Lower lobe of right lung (tissue), 2 donors: Measurements from ENCODE around the gene DGKB. TPM values are rescaled to one million over a fixed set of nuclear protein-coding genes. Genes with fewer than 3 reads are reported as not detected.

Experiments used
- ATAC-seq, 2 donors: fragments of 200-7000 bp; cut with Tn5 transposase; one replicate each; pipeline ENCODE4 v1.9.1; 2020 to 2022; ENCODE audit warnings: mild to moderate bottlenecking in 2 of 2, moderate library complexity in 2 of 2
- DNase-seq: peaks from one replicate; pipeline ENCODE4 v3.0.0-alpha.2; 2020
- H3K27ac ChIP-seq: fragments of 200-600 bp; one replicate; pipeline ENCODE4 v1.8.0; 2022
- H3K27me3 ChIP-seq: fragments of 200-600 bp; one replicate; pipeline ENCODE4 v1.8.0; 2022; ENCODE audit warnings: low read depth
- H3K36me3 ChIP-seq: fragments of 200-600 bp; one replicate; pipeline ENCODE4 v1.8.0; 2022; ENCODE audit warnings: mild to moderate bottlenecking
- H3K4me1 ChIP-seq: fragments of 200-600 bp; one replicate; pipeline ENCODE4 v1.8.0; 2022
- H3K4me3 ChIP-seq: fragments of 200-600 bp; one replicate; pipeline ENCODE4 v1.8.0; 2022; ENCODE audit warnings: mild to moderate bottlenecking
- H3K9me3 ChIP-seq: fragments of 200-600 bp; one replicate; pipeline ENCODE4 v1.8.0; 2022
- intact Hi-C: fragments of 100-400 bp; cut with DNase I; formaldehyde crosslinking; loops from one replicate; pipeline ENCODE4 v1.11.0; 2022
- total RNA-seq: library from RNA; stranded (reverse); fragmentation: NEBNext Ultra II Directional; extraction: Animal tissue kit (Norgen Biotek cat#: 25700); gene quantifications from one replicate; pipeline ENCODE4 v1.2.1, GENCODE V29; 2021
- TF ChIP-seq, protein P1 (sequence below): fragments of 200-600 bp; IDR thresholded peaks from one replicate; pipeline ENCODE4 v1.8.0; 2022; ENCODE audit warnings: antibody characterized with exemption, mild to moderate bottlenecking
- donor health status: DM: no; HTN: yes; CAD: no; lungs with severe emphysema.

The DGKB gene
- total RNA-seq, 1 donor from 2014 or later: 0.09 TPM

DNA sequence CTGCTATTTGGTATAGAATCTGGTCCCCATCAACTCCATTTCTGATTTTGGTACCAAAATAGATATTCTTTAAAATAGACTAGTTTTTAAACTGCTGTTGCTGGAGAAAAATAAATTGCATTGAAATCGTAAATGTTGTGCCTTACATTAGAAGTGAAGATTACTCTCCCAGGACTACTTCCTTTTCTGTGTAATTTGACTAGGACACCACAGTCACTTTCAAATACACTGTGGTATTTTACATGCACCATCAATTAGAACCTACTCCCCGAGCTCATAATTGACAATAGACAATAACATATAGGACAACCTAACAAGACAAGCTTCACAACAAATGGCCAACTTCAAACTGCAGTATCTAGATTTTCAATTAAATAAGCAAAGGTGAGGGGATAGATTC is 211.5 kb downstream of the DGKB start:
- no peak for ATAC-seq
- no peaks in the 10 kb centered on the region for H3K36me3 ChIP-seq
- H3K27me3 ChIP-seq: no peaks in the 10 kb centered on the region
- no peaks in the 10 kb centered on the region for H3K9me3 ChIP-seq
- TF ChIP-seq, protein P1, sequence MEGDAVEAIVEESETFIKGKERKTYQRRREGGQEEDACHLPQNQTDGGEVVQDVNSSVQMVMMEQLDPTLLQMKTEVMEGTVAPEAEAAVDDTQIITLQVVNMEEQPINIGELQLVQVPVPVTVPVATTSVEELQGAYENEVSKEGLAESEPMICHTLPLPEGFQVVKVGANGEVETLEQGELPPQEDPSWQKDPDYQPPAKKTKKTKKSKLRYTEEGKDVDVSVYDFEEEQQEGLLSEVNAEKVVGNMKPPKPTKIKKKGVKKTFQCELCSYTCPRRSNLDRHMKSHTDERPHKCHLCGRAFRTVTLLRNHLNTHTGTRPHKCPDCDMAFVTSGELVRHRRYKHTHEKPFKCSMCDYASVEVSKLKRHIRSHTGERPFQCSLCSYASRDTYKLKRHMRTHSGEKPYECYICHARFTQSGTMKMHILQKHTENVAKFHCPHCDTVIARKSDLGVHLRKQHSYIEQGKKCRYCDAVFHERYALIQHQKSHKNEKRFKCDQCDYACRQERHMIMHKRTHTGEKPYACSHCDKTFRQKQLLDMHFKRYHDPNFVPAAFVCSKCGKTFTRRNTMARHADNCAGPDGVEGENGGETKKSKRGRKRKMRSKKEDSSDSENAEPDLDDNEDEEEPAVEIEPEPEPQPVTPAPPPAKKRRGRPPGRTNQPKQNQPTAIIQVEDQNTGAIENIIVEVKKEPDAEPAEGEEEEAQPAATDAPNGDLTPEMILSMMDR: no peak
- DNase-seq: no peak
- H3K4me3 ChIP-seq: no peak overlapping the region
- intact Hi-C loops: loop anchor here (5.0 kb wide), 1 partner anchor 1409 kb away; no protein-coding TSS in a partner anchor
- H3K27ac ChIP-seq: no peak overlapping the region
- no peaks in the 10 kb centered on the region for H3K4me1 ChIP-seq

DNA sequence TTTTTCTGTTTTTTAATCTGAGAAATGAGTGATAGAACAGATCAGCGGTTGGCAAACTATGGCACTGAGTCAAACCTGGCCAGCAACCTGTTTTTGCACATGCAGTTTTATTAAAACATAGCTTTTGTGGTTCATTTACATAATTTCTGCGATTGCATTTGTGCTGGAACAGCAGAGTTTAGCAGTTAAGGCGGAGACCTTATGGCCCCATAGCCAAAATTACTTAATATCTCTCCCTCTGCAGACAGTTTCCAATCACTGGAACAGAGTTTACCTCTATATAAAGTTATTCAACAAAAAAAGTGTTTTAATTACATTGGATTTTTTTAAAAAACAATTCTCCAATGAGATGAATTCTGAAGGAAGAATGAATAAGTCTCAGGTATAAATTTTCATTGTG is 212.1 kb downstream of the DGKB start:
- intact Hi-C loops: loop anchor here (5.0 kb wide), 1 partner anchor 1408 kb away; no protein-coding TSS in a partner anchor
- no peak overlapping the region for H3K4me3 ChIP-seq
- no peak overlapping the region for H3K27ac ChIP-seq
- no peaks in the 10 kb centered on the region for H3K9me3 ChIP-seq
- H3K36me3 ChIP-seq: no peaks in the 10 kb centered on the region
- ATAC-seq (no peak), DNase-seq (no peak)
- TF ChIP-seq, protein P1: no peak
- H3K4me1 ChIP-seq: no peaks in the 10 kb centered on the region
- no peaks in the 10 kb centered on the region for H3K27me3 ChIP-seq

DNA sequence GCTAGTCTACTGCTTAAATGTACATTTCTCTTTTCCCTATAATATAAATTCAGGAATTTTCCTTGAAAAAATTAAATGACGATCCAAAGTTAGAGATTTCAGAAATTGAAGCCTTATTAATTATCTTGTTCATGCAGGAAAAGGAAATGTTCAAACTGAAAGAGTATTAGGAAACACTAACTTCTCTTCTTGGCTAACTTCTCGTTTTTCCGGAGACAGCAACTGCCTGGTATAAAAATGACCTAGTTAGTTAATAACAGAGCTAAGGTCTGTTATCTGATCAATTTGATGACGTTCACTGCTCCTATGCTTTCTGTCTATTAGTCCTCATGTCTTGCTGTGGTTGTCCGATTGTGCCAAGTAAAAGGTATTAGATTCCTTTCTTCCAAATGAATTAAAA is 212.5 kb downstream of the DGKB start:
- DNase-seq (no peak), ATAC-seq (no peak)
- Histone ChIP-seq H3K27ac (no peak overlapping the region), H3K9me3 (no peaks in the 10 kb centered on the region), H3K4me1 (no peaks in the 10 kb centered on the region), H3K27me3 (no peaks in the 10 kb centered on the region), H3K36me3 (no peaks in the 10 kb centered on the region), H3K4me3 (no peak overlapping the region)
- intact Hi-C loops: loop anchor here (5.0 kb wide), 1 partner anchor 1408 kb away; no protein-coding TSS in a partner anchor
- TF ChIP-seq, protein P1: no peak

DNA sequence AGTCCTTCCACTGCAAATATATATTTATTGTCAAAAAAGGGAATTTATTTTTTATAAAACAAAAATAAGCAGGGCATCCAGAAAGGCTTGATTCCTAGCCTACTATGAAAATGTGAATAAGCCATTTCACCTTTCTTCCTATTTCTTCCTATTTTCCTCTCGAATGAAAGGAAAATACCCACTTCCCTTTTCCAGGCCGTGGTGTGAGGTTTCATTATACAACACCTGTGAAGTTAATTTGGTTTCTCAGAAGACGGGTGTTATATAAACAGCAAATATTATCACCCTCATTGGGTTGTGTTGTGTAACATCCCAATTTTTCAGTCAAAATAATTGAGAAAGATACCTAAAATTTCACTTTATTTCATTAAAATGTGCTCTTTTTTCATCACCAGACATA is 214.3 kb downstream of the DGKB start:
- no peaks in the 10 kb centered on the region for H3K4me1 ChIP-seq
- TF ChIP-seq, protein P1: no peak
- H3K36me3 ChIP-seq: no peaks in the 10 kb centered on the region
- DNase-seq (no peak), ATAC-seq (no peak)
- H3K9me3 ChIP-seq: no peaks in the 10 kb centered on the region
- H3K27me3 ChIP-seq: no peaks in the 10 kb centered on the region
- intact Hi-C loops: no loop called here
- no peak overlapping the region for H3K4me3 ChIP-seq
- no peak overlapping the region for H3K27ac ChIP-seq

DNA sequence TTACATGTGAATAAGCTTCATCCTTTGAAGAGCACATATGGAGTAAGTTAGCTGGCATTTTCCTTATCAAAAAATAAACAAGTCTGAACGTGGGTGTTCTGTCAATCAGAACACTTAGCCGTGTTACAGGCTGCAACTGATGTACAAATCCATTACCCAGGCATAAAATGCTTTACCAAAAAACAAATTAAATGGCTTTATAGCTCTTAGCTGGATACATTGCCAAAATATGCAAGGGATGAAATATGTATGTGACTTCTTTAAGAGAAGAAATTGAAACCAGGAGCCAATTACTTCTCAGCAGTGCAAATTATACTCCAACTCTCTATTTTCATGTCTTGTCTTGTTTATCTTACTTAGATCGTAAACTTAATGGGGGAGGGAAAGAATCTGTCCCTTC is 214.8 kb downstream of the DGKB start:
- intact Hi-C loops: no loop called here
- DNase-seq (no peak), ATAC-seq (no peak)
- H3K36me3 ChIP-seq: no peaks in the 10 kb centered on the region
- H3K4me3 ChIP-seq: no peak overlapping the region
- H3K27ac ChIP-seq: no peak overlapping the region
- TF ChIP-seq, protein P1: no peak
- H3K9me3 ChIP-seq: no peaks in the 10 kb centered on the region
- no peaks in the 10 kb centered on the region for H3K4me1 ChIP-seq
- H3K27me3 ChIP-seq: no peaks in the 10 kb centered on the region

DNA sequence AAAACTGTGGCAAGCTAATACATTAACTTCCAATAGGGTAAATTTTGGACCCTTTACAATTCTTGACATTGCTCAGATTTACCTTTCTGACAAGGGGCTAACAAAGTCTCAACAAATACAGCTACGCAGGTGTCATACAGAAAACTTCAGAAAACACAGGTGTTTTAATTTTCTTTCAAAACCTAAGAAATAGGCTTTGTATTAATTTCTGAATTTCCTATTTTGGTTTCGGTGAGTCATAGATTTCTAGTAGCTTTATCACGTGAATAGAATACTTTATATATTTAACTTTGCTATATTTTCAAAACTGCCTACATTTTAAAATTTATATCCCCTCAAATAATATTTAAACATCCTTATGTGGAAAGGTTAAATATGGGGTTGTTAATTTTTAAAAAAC is 215.3 kb downstream of the DGKB start:
- intact Hi-C loops: no loop called here

More for the DNA sequence above, 215.3 kb downstream of the DGKB start:
- H3K9me3 ChIP-seq: no peaks in the 10 kb centered on the region
- no peak overlapping the region for H3K27ac ChIP-seq
- ATAC-seq (no peak), DNase-seq (no peak)
- H3K4me1 ChIP-seq: no peaks in the 10 kb centered on the region
- no peaks in the 10 kb centered on the region for H3K36me3 ChIP-seq
- TF ChIP-seq, protein P1: no peak
- H3K27me3 ChIP-seq: no peaks in the 10 kb centered on the region
- H3K4me3 ChIP-seq: no peak overlapping the region
